ENCODE results near the gene DPYSL3. TPM values are rescaled to one million over a fixed set of nuclear protein-coding genes. Genes with fewer than 3 reads are reported as not detected.

The DPYSL3 gene
- total RNA-seq, 4 donors from 2014 or later, result 38.9 to 68.0 (median 50.0) TPM

DNA sequence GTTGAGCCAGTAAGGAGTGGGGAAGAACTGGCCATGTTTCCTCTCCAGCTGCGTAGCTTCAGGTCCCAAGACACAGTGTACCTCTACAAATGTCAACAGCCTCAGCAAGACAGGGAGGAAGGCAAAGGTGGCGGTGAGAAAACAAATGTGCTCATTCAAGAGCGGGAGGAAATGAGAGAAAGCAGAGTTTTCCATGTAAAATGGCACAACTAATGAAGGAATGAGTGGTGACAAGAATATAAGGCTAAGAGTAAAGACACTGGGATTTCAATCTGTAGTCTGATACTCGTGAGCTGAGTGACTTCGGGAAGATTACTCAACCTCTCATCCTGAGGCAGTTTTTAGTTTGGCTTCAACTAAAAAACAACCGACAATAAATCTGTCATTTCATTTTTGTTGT, 67.6 kb downstream of the DPYSL3 start:
- no peak overlapping the region for H3K27ac ChIP-seq
- WGBS, 2 donors, result 81 to 85% methylated on average over 6 of the region's 6 CpGs
- no peaks in the 10 kb centered on the region for H3K36me3 ChIP-seq

DNA sequence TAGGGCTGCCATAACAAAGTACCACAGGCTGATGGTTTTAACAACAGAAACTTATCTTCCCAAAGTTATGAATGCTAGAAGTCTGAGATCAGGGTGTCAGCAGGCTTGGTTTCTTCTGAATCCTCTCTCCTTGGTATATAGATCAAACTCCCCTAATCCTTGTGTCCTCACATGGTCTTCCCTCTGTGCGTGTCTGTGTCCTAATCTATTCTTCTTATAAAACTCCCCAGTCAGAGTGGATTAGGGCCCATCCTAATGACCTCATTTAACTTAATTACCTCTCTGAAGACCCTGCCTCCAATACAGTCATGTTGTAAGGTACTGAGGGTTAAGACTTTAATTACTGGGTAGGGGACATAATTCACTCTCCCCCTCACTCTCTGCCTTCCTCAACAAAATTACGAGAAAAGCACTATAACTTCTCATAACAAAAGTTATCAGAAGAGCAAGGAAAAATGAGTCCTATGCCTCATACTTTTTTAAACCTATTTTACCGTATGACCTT, 68.6 kb downstream of the DPYSL3 start:
- WGBS, 2 donors, result 94 to 98% methylated on average over 3 of the region's 3 CpGs
- peaks cover 0 to 33% (median 6%) of the 10 kb centered on the region in 4 donors for H3K4me1 ChIP-seq
- no peak overlapping the region for H3K27ac ChIP-seq

More for the DNA sequence above, 67.6 kb downstream of the DPYSL3 start:
- DNase-seq (ENCODE audit: low spot score in 2 of 2), result no peak
- Histone ChIP-seq H3K4me1 (peaks cover 0 to 29% (median 9%) of the 10 kb centered on the region in 4 donors), H3K27me3 (no peaks in the 10 kb centered on the region), H3K4me3 (no peak overlapping the region), H3K9me3 (no peaks in the 10 kb centered on the region)
- TF ChIP-seq EP300 (IDR thresholded peaks at IDR 0.05) (no peak), POLR2A (IDR thresholded peaks at IDR 0.05) (no peak)
- TF ChIP-seq, protein P1, sequence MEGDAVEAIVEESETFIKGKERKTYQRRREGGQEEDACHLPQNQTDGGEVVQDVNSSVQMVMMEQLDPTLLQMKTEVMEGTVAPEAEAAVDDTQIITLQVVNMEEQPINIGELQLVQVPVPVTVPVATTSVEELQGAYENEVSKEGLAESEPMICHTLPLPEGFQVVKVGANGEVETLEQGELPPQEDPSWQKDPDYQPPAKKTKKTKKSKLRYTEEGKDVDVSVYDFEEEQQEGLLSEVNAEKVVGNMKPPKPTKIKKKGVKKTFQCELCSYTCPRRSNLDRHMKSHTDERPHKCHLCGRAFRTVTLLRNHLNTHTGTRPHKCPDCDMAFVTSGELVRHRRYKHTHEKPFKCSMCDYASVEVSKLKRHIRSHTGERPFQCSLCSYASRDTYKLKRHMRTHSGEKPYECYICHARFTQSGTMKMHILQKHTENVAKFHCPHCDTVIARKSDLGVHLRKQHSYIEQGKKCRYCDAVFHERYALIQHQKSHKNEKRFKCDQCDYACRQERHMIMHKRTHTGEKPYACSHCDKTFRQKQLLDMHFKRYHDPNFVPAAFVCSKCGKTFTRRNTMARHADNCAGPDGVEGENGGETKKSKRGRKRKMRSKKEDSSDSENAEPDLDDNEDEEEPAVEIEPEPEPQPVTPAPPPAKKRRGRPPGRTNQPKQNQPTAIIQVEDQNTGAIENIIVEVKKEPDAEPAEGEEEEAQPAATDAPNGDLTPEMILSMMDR (IDR thresholded peaks at IDR 0.05), result no peak

DNA sequence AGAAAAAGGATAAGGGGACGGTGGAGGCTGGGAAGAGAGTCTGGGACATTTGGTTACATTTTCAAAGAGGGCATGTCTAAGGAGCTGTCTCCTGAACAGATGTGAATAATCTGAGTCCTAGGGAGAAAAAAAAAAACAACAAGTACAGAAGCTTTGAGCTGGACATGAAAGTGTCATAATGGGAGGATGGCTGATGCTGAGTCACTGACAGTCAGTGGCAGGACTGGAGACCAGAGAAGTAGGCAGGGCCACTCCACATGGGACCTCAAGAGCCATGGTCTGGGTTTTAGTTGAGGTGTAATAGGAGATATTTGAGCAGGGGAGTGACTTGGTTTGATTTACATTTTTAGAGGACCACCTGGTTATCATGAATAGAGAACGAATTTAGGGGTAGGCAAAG, 70.6 kb downstream of the DPYSL3 start:
- Histone ChIP-seq H3K4me1 (peaks cover 0 to 23% (median 0%) of the 10 kb centered on the region in 4 donors), H3K27me3 (no peaks in the 10 kb centered on the region), H3K9me3 (no peaks in the 10 kb centered on the region), H3K4me3 (no peak overlapping the region), H3K27ac (no peak overlapping the region), H3K36me3 (no peaks in the 10 kb centered on the region)
- no peak for DNase-seq (ENCODE audit: low spot score in 2 of 2)
- no peak for TF ChIP-seq EP300 (IDR thresholded peaks at IDR 0.05)
- no peak for TF ChIP-seq POLR2A (IDR thresholded peaks at IDR 0.05)
- TF ChIP-seq, protein P1 (IDR thresholded peaks at IDR 0.05), result no peak
- 94% methylated on average over 2 of the region's 2 CpGs for WGBS, 2 donors

More for the DNA sequence above, 68.6 kb downstream of the DPYSL3 start:
- no peaks in the 10 kb centered on the region for H3K36me3 ChIP-seq
- no peaks in the 10 kb centered on the region for H3K9me3 ChIP-seq
- no peaks in the 10 kb centered on the region for H3K27me3 ChIP-seq
- no peak for DNase-seq (ENCODE audit: low spot score in 2 of 2)
- no peak overlapping the region for H3K4me3 ChIP-seq
- TF ChIP-seq, protein P1 (IDR thresholded peaks at IDR 0.05), result no peak

DNA sequence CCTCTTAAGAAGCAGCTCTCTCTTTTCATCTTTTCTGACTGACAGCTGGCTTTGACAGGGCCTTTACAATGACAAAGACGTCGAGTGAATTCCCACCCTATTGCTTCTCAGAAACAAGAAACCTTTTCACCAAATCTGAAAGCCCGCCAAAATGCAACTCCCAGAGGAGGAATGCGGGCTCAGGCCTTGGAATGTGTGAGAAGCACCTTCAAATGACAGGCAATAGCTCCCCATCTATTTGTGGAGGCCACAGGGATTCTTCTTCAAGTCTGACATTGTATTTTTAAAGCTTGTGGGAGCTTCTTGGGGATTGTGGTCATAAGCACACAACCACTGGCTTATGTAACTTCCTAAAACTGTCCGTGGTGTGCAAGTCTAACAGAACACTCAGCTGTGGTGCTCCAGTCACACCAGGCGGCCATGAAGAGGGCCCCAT, 72.7 kb downstream of the DPYSL3 start:
- Histone ChIP-seq H3K27ac (no peak overlapping the region), H3K36me3 (no peaks in the 10 kb centered on the region), H3K4me1 (peaks cover 0 to 25% (median 0%) of the 10 kb centered on the region in 4 donors), H3K9me3 (no peaks in the 10 kb centered on the region), H3K27me3 (no peaks in the 10 kb centered on the region), H3K4me3 (no peak overlapping the region)
- no peak for DNase-seq (ENCODE audit: low spot score in 2 of 2)
- WGBS, 2 donors, result 36 to 47% methylated on average over 6 of the region's 6 CpGs
- no peak for TF ChIP-seq POLR2A (IDR thresholded peaks at IDR 0.05)
- TF ChIP-seq, protein P1 (IDR thresholded peaks at IDR 0.05), result no peak
- no peak for TF ChIP-seq EP300 (IDR thresholded peaks at IDR 0.05)

DNA sequence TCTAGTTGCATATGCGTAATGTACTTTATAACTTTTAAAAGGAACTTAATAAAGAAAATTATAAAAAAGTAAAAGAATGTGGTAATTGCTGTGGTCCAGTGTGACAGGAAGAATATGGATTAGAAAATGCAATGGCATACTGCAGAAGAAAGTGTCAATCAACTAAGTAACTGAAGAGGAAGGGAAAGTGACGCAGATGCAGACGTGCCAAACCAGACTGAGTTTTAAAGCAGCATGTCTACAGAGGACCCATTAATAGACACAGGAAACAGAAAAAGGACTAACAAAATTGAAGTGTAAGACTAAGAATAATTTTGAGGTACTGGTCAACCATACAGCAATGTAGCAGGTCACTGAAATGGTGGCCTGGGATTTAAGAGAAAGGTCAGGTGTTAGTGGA, 73.3 kb downstream of the DPYSL3 start:
- no peaks in the 10 kb centered on the region for H3K36me3 ChIP-seq
- H3K27me3 ChIP-seq, result no peaks in the 10 kb centered on the region
- H3K4me1 ChIP-seq, result peaks cover 0 to 31% (median 1%) of the 10 kb centered on the region in 4 donors
- TF ChIP-seq POLR2A (IDR thresholded peaks at IDR 0.05), result no peak
- TF ChIP-seq, protein P1 (IDR thresholded peaks at IDR 0.05), result no peak
- no peak for TF ChIP-seq EP300 (IDR thresholded peaks at IDR 0.05)
- DNase-seq (ENCODE audit: low spot score in 2 of 2), result no peak
- WGBS, 2 donors, result 75 to 87% methylated on average over 3 of the region's 3 CpGs
- no peaks in the 10 kb centered on the region for H3K9me3 ChIP-seq
- H3K27ac ChIP-seq, result no peak overlapping the region
- no peak overlapping the region for H3K4me3 ChIP-seq

All from tibial nerve (tissue), 4 donors.